GOT3 (cell line): ENCODE data around the gene DIAPH3.
"Not testable (repeated sequence)": the region's sequence is repeated elsewhere in the genome, so short reads cannot be mapped to it uniquely, and the experiment has no call there.

Experiments used
- DNase-seq: peaks from one replicate; lab custom pipeline; 2025; ENCODE audit warnings: mixed read lengths; lab: John Stamatoyannopoulos, UW

DIAPH3 gene

GRCh38 chr13:60093425-60094019, 70.2 kb downstream of the DIAPH3 start:
- no peak for DNase-seq

GRCh38 chr13:60091573-60091972, 72.2 kb downstream of the DIAPH3 start:
- DNase-seq = no peak

DNA sequence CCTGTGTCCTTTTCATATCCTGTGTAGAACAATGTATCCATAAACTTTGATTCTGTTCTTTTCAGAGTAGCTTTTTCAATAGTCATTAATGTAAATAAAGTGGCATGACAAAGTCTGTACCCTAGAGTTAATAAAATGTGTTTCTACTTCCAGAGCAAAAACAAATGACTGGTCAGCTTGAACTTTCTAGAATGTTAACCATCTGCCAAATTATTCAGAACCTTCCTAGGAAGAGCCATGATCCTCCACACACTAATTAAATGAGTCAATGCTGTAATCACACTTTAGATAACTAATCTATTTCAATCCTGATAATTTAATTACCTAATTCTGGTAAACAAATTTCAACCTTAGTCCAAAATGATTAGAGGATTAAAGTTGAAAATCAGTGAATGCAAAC, 73.2 kb downstream of the DIAPH3 start:
- no peak for DNase-seq

DNA sequence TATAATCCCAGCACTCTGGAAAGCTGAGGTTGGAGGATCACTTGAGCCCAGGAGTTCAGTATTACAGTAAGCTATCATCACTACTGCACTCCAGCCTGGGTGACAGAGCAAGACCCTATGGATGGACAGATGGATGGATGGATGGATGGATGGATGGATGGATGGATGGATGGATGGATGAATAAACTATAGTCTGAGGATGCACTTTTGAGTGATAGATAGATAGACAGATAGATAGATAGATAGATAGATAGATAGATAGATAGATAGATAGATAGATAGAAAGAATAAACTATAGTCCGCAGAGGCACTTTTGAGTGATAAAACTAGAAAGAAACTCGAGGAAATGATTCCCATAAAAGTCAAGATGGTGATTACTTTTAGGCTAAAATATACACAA, 79.9 kb downstream of the DIAPH3 start:
- not testable (repeated sequence) for DNase-seq

- DNase-seq = no peak
Measured at GRCh38 chr13:60080850-60081249, 82.9 kb downstream of the DIAPH3 start.

GRCh38 chr13:60078226-60078625, 85.5 kb downstream of the DIAPH3 start:
- DNase-seq = no peak

GRCh38 chr13:60075850-60076249, 87.9 kb downstream of the DIAPH3 start:
- DNase-seq = no peak

DNA sequence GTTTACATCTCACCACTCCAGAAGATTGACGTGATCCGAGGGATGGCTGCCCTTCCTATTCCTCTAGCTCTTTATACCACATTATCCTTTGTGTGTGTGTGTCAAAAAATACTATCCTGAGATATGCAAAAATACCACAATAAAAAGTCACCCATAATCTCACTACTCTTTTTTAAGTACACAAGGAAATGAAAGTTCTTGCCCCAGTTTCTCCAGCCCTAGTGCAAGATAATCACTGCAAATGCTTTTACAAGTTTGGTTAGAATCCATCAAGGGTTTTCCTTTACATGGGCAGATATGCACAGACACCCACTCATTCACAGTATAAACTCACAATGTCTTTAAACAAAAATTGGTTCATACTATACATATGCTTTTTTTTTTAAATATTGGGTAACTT, 89.3 kb downstream of the DIAPH3 start:
- no peak for DNase-seq

GRCh38 chr13:60066226-60066625, 97.5 kb downstream of the DIAPH3 start:
- DNase-seq = no peak

DNA sequence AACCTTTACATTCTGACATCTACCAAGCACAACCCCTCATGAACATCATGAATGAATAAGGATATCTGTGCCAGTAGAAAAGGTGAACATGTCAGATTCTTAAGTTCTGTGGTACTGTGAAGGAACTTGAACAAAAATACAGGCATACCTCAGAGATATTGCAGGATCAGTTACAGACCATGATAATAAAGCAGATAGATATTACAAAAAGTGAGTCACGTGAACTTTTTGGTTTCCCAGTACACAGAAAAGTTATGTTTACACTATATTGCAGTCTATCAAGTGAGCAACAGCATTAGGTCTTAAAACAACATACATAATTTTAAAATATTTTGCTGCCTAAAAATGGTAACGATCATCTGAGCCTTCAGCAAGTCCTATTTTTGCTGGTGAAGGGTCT, 101.2 kb downstream of the DIAPH3 start:
- no peak for DNase-seq

DNA sequence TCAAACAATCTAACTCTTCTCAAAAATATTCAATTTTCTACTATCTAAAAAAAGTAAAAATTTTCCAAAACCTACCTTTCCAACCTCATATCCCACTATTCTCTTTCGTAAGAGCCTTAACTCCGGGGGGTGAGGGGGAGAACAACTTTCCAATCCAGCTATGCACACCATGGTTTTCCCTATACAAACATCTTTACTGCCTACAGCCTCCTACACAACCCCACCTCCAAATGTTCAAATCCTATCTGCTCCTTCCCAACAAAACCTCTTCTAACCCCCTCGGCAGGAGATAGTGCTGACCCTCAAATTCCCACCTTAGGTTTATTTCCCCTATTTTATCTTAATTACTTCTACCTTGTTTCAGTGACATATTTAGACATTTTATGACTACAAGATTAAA, 102.0 kb downstream of the DIAPH3 start:
- DNase-seq = no peak

DNA sequence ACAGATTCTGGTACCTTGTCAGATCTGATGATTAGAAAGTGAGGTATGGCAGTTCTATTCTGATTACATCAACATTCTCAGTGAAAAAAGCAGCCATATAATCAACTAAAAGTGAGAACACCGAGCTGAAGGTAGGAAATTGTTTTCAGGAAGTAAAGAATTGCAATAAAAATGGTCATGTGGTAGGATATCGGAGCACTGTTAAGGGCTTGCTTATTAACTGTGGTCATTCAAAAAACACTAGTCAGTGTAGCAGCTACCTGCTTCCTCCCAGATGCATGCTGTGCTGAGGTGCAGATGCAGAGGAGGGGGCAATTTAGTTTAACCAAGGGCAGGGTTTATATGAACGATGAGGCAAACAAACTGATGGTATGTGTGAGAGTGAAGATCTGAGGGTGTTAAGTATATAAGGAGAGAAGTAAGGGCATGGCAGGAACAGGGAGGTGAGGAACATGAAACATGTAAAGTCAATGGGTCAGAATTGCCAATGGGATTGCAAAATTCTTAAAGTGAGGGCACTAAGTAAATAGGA, 111.9 kb downstream of the DIAPH3 start:
- DNase-seq = no peak

- not testable (repeated sequence) for DNase-seq
Measured at GRCh38 chr13:60048353-60048752, 115.4 kb downstream of the DIAPH3 start.

GRCh38 chr13:60047918-60048317, 115.8 kb downstream of the DIAPH3 start:
- no peak for DNase-seq

GRCh38 chr13:60044321-60044720, 119.4 kb downstream of the DIAPH3 start:
- no peak for DNase-seq

DNA sequence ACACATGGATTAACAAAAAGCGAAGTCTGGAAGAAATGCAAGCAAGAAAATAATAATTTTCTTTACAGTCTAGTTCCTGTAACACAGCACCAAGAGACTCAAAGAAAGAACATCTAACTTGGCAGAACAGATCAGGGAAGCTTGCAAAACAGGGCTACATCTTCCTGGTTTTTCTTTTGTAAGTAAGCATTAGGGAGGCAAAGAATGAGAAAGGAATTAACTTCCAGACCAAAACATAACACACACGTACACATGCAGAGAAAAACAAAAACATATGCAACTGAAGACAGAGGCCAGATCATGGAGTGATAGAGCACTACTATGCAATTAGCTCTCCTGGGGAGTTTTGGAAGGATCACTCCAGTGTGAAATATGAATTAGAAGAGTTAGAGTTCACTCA, 120.5 kb downstream of the DIAPH3 start:
- no peak for DNase-seq

- not testable (repeated sequence) for DNase-seq
Measured at GRCh38 chr13:60040668-60041067, 123.1 kb downstream of the DIAPH3 start.

- no peak for DNase-seq
Measured at GRCh38 chr13:60035874-60036273, 127.9 kb downstream of the DIAPH3 start.

DNA sequence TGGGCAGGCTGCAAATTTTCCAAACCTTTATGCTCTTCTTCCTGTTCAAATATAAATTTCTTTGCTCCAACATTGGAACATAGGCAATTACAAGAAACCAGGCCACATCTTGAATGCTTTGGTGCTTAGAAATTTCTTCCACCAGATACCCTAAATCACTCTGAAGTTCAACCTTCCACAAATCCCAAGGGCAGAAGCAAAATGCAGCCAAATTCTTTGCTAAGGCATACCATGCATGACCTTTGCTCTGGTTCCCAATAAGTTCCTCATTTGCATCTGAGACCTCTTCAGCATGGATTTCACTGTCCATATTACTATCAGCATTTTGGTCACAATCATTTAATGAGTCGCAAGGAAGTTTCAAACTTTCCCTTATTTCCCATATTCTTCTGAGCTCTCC, 130.9 kb downstream of the DIAPH3 start:
- no peak for DNase-seq

GRCh38 chr13:60028021-60028420, 135.7 kb downstream of the DIAPH3 start:
- DNase-seq = no peak

DNA sequence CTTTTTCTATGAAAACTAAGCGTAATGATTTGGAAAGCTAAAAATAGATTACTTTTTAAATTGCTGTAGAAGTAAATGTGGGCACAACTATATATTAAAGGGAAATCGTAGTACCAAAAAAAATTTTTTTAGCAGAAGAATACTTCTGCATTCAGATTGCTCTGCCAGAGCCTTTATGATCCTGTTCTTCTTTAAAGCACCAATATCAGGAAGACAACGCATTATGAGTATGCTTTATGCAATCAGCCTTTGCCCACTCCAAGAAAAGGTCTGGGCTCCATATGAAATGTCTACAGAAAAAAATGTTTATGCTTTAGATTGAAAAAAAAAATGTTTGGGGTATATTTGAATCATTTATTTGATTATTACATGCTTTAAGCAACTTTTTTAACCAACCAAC, 137.4 kb downstream of the DIAPH3 start:
- no peak for DNase-seq

DNA sequence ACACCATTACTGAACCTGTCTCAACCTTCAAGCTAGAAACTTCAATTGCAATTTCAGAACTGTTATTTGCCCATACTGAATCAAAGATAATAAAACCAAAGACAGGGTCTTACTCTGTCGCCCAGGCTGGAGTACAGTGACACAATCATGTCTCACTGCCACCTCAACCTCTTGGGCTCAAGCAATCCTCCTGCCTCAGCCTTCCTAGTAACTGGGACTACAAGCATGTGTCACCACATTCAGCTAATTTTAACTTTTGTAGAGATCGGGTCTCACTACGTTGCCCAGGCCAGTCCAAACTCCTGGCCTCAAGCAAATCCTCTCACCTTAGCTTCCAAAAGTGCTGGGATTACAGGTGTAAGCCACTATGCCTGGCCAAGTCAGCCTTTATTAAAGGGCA, 143.4 kb downstream of the DIAPH3 start:
- DNase-seq = no peak

GRCh38 chr13:60019119-60019993, 144.4 kb downstream of the DIAPH3 start:
- no peak for DNase-seq
